Inferior parietal cortex (tissue), 1 donor: Measurements from ENCODE around the gene IRX6.

ENCODE experiments used
- DNase-seq: peaks from one replicate; pipeline ENCODE4 v3.0.0-alpha.2; 2016; ENCODE audit errors: extremely low spot score

IRX6 gene

GRCh38 chr16:55367301-55367811, 43.4 kb downstream of the IRX6 start:
- no peak for DNase-seq

DNA sequence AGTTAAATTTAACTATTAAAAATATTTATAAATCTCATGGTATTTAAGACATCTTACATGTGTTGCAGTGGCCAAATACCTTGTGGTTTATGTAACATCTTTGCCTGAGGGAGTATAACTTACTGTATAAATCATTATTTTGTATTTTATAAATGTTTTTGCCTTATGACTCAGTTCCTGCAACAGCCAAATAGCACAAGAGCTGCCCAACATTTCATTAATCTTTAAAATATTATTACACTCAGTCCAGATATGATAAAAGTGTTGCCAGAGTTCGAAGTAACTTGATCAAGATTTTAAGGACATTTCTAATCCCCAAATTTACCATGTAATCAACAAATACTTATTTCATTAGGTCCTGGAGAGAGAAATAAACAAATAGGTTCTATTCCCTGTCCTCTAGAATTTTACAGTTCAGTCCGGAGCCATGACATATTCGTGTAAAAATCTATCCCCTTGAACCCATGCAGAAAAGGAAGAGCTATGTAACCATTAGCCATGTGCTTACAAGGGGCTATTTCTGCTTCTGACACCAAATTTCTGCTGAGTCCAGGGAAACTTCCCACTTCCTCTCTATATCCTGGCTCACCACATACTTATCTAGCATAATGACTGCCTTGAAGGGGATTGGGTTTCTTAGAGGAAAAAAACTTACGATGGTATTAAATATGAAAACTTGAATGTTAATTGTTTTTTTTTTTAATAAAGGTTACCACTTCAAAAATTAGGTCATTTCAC, 44.0 kb downstream of the IRX6 start:
- no peak for DNase-seq

GRCh38 chr16:55369151-55369550, 45.1 kb downstream of the IRX6 start:
- DNase-seq, result no peak

DNA sequence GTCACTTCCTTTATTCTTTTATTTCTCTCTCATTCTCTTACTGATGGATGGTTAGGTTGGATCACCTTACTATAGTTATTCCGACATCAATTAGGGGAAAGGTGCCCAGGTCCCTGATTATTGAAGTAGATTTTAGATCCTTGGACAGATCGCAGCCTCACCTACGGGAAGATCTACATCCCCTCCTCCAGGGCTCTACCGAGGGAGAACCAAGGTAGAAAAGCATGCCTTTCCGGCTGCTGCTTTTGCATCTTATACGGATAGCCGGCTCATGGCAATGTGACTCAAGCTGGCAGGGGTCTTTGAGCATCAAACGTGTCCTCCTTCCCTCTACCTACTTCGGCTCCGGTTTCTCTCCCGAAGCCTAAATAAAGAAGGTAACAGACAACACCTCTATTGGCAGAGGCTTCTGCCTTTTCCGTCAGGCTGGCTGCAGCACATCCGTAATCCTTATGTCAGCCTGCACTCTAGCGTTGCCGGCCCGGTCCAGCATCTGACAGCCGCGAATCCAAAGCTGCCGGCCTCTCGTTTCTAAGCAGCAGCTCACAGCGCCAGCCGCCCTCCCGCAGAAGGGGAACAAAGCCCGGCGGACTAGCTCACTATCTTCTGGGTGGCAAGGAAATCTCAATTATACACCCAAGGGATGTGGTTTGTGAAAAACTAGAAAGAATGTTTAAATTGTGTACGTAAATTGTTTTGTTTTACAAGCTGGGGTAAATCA, 46.9 kb downstream of the IRX6 start:
- peak; percentile 63 for DNase-seq

DNA sequence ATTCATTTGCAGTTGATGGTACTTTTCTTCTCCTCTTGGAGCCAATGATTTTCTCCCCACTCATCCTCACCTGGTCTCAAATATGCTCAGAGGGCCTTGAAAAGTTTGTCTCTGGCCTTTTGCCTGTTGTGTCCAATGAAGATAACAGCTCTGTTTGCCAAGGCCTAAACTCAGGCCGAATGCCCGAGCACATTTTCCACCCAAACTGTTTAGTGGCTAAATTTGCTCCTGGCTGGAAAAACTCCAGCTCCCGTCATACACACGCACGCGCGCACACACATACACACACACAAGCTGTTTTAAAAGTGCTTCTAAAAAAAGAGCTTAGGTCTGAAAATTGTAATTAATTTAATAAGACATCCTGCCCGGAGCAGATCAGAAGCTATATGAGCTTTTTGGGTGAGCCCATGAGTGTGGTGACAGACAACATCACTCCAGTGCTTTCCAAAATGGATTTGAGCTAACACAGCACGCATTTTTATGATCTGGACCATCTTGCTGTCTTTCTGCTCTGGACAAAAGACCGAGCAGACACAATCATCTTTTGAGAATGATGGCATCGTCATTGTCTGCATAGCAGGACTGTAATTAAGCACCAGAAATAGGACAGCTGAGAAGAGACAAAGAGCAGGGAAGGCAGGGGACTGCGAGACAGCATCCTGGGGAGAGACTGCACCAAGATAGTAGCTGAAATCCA, 48.9 kb downstream of the IRX6 start:
- no peak for DNase-seq

DNA sequence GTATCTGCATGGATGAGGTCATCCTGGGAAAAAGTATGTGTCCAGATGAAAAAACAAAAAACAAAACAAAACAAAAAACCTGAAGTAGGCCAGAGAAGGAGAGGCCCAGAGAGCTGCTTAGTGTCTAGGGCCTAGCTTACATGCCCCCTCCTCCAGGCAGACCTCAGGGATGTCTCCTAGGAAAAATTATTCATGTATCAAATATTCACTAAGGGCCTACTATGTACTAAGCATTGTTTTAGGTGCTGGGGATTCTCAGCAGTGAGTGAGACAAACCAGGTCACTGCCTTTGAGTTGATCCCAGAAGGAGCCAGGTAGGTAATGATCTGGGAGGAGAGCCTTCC, 49.5 kb downstream of the IRX6 start:
- DNase-seq, result no peak

DNA sequence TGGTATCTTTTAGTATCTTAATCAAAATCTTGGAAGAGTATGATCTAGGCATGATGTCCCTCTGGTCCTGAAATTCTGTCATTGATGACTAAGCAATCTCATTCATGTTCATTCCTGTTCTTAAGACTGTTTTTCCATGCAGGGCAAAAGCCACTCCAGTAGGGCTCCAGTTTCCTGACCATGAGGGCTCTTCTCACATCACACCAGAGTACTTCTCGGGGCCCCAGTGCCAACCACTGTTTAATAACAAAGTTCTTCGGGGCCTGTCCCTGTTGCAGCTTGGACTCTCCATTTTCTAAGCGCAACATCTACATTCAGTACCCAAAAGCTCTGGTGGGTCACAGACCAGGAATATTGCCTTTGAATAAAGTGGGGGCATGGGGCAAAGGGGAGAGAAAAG, 52.0 kb downstream of the IRX6 start:
- DNase-seq, result no peak

DNA sequence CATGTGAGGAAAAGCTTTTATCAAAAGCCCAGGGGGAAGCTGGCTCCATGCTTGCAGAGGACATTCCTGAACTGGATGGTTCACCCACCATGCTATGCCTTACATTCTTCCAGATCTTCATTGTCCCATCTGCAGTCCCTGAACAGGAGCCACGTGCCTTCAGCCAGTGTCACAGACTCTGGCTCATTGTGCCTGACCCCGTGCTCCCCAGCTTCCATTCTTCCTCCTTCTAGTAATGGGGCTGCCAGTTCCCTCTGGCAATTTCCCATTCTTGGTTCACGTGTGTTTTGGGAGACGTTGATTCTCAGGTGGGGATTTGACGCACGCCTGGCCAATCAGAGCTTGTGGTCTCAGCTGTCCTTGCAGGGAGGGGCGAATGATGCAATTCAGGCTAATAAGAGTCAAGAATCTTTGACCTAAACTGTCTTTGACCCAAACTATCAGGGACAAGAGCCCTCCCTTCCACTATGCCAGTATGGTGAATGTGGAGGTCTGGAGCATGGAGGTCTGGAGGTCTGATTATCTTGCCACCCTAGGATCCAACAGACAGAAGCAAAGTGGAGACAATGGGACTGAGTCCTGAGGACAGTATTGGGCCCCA, 52.7 kb downstream of the IRX6 start:
- DNase-seq, result no peak

DNA sequence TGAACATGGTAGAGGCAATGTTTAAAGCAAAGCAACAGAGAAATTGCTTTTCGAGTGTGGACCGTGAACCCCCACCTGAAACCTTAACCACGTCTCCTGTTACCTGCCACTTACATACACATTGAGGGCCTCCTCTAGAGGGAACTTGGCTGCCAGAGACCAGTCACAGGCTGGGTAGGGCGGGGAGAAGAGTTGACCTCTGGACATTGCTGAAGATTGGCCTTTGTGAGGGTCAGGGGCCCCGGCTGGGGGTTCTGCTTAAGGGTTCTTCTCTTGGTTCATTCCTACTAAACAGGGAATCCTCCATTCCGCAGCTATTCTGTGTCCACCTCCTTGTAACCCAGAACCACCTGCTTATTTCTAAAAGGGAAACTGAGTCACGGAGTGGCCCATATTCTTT, 53.8 kb downstream of the IRX6 start:
- DNase-seq, result no peak

DNA sequence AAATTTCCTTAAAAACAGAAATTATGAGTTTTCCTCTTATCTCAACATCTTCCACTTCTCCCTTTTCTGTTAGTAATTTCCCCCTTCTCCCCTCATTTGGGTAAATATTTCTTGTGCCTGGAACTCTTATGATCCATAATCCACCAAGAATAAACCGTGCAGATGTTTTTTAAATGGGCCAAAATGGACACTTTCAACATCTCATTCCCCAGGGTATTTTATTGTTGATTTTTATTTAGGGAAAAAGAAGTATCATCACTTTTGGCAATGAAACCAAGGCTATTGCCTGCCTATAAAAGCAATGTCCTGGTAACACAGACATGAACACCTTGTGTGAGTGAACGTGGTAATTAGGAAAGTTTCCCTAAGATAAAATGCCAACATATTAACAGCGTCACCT, 54.6 kb downstream of the IRX6 start:
- DNase-seq, result no peak

- no peak for DNase-seq
Observed at GRCh38 chr16:55379371-55379770, 55.4 kb downstream of the IRX6 start.

DNA sequence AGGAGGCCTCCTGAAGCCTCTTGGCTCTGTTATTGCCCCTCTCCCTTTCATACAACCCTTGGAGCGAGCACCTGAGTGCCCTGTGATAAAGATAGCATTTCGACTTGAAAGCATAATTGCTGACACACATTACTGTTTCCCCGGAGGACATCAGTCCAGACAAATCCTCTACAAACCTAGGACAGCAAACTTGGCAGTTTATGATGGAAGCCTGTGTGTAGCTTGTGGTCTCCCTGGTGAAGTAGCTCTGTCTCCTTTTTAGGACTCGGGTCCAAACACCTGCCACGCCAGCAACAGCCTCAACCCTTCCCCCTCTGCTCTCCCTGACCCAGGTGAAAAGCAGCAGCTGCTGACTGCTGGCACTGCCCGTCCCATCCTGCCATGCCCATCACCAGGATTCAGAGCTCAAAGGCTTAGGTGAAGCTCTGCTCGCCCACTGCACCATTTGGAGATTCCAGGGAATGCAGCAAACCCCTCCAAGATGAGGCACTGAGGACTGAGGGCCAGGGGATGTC, 55.9 kb downstream of the IRX6 start:
- DNase-seq, result no peak
